HG03575 (cell line): Measurements from ENCODE around the gene HDHD5.

Source experiments
- ATAC-seq: cut with Tn5 transposase; IDR thresholded peaks from one replicate; pipeline ENCODE4 v1.9.1; 2021; ENCODE audit not compliant: unreplicated experiment, insufficient number of reproducible peaks, low FRiP score; ENCODE audit errors: extremely low read depth

Gene HDHD5

DNA sequence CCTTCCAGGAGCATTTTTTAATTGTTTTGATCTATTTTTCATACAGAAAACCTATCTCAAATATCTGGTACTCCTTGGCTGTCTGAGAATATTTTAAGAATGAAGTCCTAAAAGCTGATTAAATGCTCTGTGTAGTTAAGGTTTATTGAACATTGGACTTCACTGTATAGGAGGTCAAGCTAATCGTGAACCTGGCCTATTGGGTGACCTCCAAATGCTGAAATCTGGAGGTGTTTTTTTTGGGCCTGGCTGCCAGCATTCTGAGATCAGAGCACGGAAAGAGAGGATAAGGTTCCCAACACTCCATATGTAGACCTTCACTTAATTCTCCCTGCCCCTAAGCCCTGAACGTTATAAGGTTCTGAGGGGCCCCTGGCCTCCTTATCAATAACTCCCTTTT, 66.0 kb downstream of the HDHD5 start:
- ATAC-seq: no peak

DNA sequence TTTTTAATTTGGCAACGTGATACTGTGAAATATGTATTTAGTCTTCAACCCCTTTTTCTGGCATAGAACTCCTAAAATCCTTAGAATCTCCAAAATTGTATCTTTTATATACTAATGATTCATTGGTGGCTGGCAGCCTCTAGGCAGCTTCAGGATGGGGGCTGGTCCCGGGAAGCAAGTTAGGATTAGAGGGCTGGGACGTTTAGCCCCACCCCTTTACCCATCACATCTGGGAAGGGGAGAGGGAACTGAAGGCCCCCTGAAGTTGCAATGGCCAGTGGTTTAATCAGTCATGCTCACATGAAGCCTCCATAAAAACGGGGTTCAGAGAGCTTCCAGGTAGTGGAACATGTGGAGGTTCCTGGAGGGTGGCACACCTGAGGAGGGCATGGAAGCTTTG, 67.2 kb downstream of the HDHD5 start:
- ATAC-seq: no peak

DNA sequence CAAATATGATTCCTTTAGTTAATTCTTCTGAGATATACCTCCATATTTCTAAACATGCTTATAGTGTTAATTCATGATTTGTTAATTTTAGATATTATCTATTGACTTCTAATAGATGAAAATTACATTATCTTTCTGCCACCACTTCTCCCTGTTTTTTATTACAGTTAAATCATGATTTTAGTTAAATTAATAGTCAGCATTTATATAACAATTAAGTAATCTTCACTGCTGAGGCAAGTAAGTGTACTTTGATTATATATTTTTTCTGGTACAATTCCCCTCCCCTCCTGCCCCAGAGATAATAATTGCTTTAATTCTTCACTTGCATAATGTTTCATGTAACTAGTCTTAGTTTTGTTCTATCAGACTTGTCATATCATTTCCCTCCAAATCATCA, 68.5 kb downstream of the HDHD5 start:
- no peak for ATAC-seq
